Lung (tissue), 12 donors: ENCODE data around the gene UNC45B. TPM values are rescaled to one million over a fixed set of nuclear protein-coding genes. Genes with fewer than 3 reads are reported as not detected.
"Not testable (repeated sequence)": the region's sequence is repeated elsewhere in the genome, so short reads cannot be mapped to it uniquely, and the experiment has no call there.

Experiments
- ATAC-seq: fragments of 200-7000 bp; cut with Tn5 transposase; one replicate; pipeline ENCODE4 v1.9.1; 2020; ENCODE audit warnings: moderate number of reproducible peaks; ENCODE audit not compliant: insufficient read depth, low FRiP score
- DNase-seq, 3 donors: peaks; one replicate each; pipeline ENCODE4 v3.0.0-alpha.2; 2013 to 2017
- H3K27ac ChIP-seq, 2 donors: one replicate each; pipeline ENCODE4 v1.5.1; 2013; ENCODE audit warnings: mild to moderate bottlenecking in 2 of 2, moderate library complexity in 2 of 2, control low read depth in 1 of 2, inconsistent platforms in 1 of 2, low read depth in 1 of 2, low read length in 1 of 2
- H3K27me3 ChIP-seq, 3 donors: one replicate each; pipeline ENCODE4 v1.5.1; 2013; ENCODE audit warnings: low read length in 2 of 3; ENCODE audit not compliant: control insufficient read depth in 3 of 3, insufficient read depth in 3 of 3
- H3K36me3 ChIP-seq, 4 donors: one replicate each; pipeline ENCODE4 v1.5.1; 2013; ENCODE audit warnings: low read length in 4 of 4, mild to moderate bottlenecking in 1 of 4, moderate library complexity in 1 of 4; ENCODE audit not compliant: control insufficient read depth in 4 of 4, insufficient read depth in 4 of 4
- H3K4me1 ChIP-seq, 5 donors: one replicate each; pipeline ENCODE4 v1.5.1; 2013; ENCODE audit warnings: low read length in 5 of 5, mild to moderate bottlenecking in 2 of 5, moderate library complexity in 1 of 5; ENCODE audit not compliant: control insufficient read depth in 5 of 5, insufficient read depth in 5 of 5
- H3K4me3 ChIP-seq: one replicate; pipeline ENCODE4 v1.5.1; 2013; ENCODE audit warnings: mild to moderate bottlenecking, control low read depth, moderate library complexity
- H3K9ac ChIP-seq, 2 donors: one replicate each; pipeline ENCODE4 v1.5.1; 2013; ENCODE audit warnings: low read length in 2 of 2, control low read depth in 1 of 2; ENCODE audit not compliant: insufficient read depth in 1 of 2
- H3K9me3 ChIP-seq, 4 donors: one replicate each; pipeline ENCODE4 v1.5.1; 2013; ENCODE audit warnings: low read length in 3 of 4, mild to moderate bottlenecking in 1 of 4, moderate library complexity in 1 of 4; ENCODE audit not compliant: control insufficient read depth in 4 of 4, insufficient read depth in 3 of 4
- CTCF ChIP-seq: IDR thresholded peaks from 2 replicates; pipeline ENCODE4 v1.5.1; 2012; ENCODE audit warnings: mild to moderate bottlenecking; ENCODE audit errors: control extremely low read depth, extremely low read depth
- WGBS, 2 donors: extraction: QIAGEN DNeasy Blood & Tissue Kit; methylation state at CpG; one replicate each; pipeline ENCODE4 v1.1.7; 2013; 5-methylcytosine and 5-hydroxymethylcytosine counted together
- polyA plus RNA-seq, 2 donors: library from polyadenylated mRNA; stranded (reverse); fragments of 200-250 nt; gene quantifications; one replicate each; pipeline ENCODE4 v1.2.1, GENCODE V29; 2013
- total RNA-seq, 2 donors: library from RNA; depleted of rRNA in 1 of 2; stranded (reverse); fragments of >200 nt in 1 of 2; gene quantifications; one replicate each; pipeline ENCODE4 v1.2.1, GENCODE V29; 2014 to 2021
- donor health status: control.
- donor health status: control.
- donor health status: Bipolar disorder and iron deficiency.
- donor health status: healthy.
- donor health status: DM: yes; HTN: yes; CAD: no.

Gene UNC45B
- total and polyA plus RNA-seq, 4 donors: 0.06 to 1.6 (median 0.29) TPM

GRCh38 chr17:35103271-35103670 lies 44.3 kb upstream of the UNC45B start:
- peaks cover 0 to 3% (median 0%) of the 10 kb centered on the region in 4 donors for H3K9me3 ChIP-seq
- TF ChIP-seq CTCF: no peak
- H3K27me3 ChIP-seq: no peaks in the 10 kb centered on the region
- H3K4me3 ChIP-seq: no peak overlapping the region
- no peak for ATAC-seq
- H3K36me3 ChIP-seq: peaks cover 18 to 36% (median 21%) of the 10 kb centered on the region in 4 donors
- H3K9ac ChIP-seq: no peak overlapping the region
- no peaks in the 10 kb centered on the region for H3K4me1 ChIP-seq
- 96% methylated on average over 5 of the region's 5 CpGs for WGBS, 2 donors
- no peak overlapping the region for H3K27ac ChIP-seq
- no peak for DNase-seq

GRCh38 chr17:35104844-35105450 lies 42.7 kb upstream of the UNC45B start:
- TF ChIP-seq CTCF: no peak
- no peak overlapping the region for H3K4me3 ChIP-seq
- WGBS, 2 donors: 97% methylated on average over 5 of the region's 5 CpGs
- peaks cover 0 to 3% (median 0%) of the 10 kb centered on the region in 4 donors for H3K9me3 ChIP-seq
- H3K36me3 ChIP-seq: peaks cover 15 to 28% (median 17%) of the 10 kb centered on the region in 4 donors
- ATAC-seq: no peak
- no peak overlapping the region for H3K9ac ChIP-seq
- no peak overlapping the region for H3K27ac ChIP-seq
- no peaks in the 10 kb centered on the region for H3K27me3 ChIP-seq
- no peak for DNase-seq
- H3K4me1 ChIP-seq: no peaks in the 10 kb centered on the region

- DNase-seq, H3K4me1 ChIP-seq, H3K27me3 ChIP-seq, ATAC-seq, H3K9me3 ChIP-seq, H3K4me3 ChIP-seq, H3K9ac ChIP-seq, H3K27ac ChIP-seq: not testable (repeated sequence)
- H3K36me3 ChIP-seq: peaks cover 5 to 13% (median 9%) of the 10 kb centered on the region in 4 donors
- 98% methylated on average over 17 of the region's 17 CpGs for WGBS, 2 donors
Observed at GRCh38 chr17:35110791-35111190, 36.8 kb upstream of the UNC45B start.

GRCh38 chr17:35116845-35117244 lies 30.8 kb upstream of the UNC45B start:
- Histone ChIP-seq H3K9me3 (no peaks in the 10 kb centered on the region), H3K36me3 (peaks cover 0 to 6% (median under 1%) of the 10 kb centered on the region in 4 donors), H3K9ac (no peak overlapping the region), H3K4me1 (peaks cover 0 to 17% (median 0%) of the 10 kb centered on the region in 5 donors), H3K27me3 (no peaks in the 10 kb centered on the region), H3K27ac (no peak overlapping the region), H3K4me3 (no peak overlapping the region)
- no peak for ATAC-seq
- no peak for TF ChIP-seq CTCF
- no peak for DNase-seq
- 88 to 90% methylated on average over 12 of the region's 12 CpGs for WGBS, 2 donors
